HG03175 (cell line): ENCODE data around the gene TIMM17B.
"Not testable (repeated sequence)": the region's sequence is repeated elsewhere in the genome, so short reads cannot be mapped to it uniquely, and the experiment has no call there.

Source experiments
- ATAC-seq: cut with Tn5 transposase; IDR thresholded peaks from one replicate; pipeline ENCODE4 v1.9.1; 2021; ENCODE audit warnings: mild to moderate bottlenecking, moderate library complexity; ENCODE audit not compliant: unreplicated experiment

TIMM17B gene

GRCh38 chrX:48897157-48897624, 377 bp downstream of the TIMM17B start:
- peak; percentile 17 for ATAC-seq

- ATAC-seq, result no peak
Observed at GRCh38 chrX:48896611-48897011, 957 bp downstream of the TIMM17B start.

- ATAC-seq, result no peak
Observed at GRCh38 chrX:48894891-48895290, 2.7 kb downstream of the TIMM17B start.

- ATAC-seq, result no peak
Observed at GRCh38 chrX:48893556-48894348, 3.8 kb downstream of the TIMM17B start.

GRCh38 chrX:48892896-48893295, 4.7 kb downstream of the TIMM17B start:
- ATAC-seq, result no peak

GRCh38 chrX:48891402-48892288, 5.9 kb downstream of the TIMM17B start:
- ATAC-seq, result peak; percentile 80

GRCh38 chrX:48890934-48891401, 6.6 kb downstream of the TIMM17B start:
- ATAC-seq, result peak; percentile 38

GRCh38 chrX:48890296-48890925, 7.2 kb downstream of the TIMM17B start:
- no peak for ATAC-seq

GRCh38 chrX:48886586-48886985, 11.0 kb downstream of the TIMM17B start:
- ATAC-seq, result not testable (repeated sequence)

GRCh38 chrX:48883729-48884128, 13.8 kb downstream of the TIMM17B start:
- ATAC-seq, result no peak

- not testable (repeated sequence) for ATAC-seq
Observed at GRCh38 chrX:48876944-48877343, 20.6 kb downstream of the TIMM17B start.

GRCh38 chrX:48872017-48872416, 25.6 kb downstream of the TIMM17B start:
- ATAC-seq, result not testable (repeated sequence)

- no peak for ATAC-seq
Observed at GRCh38 chrX:48864210-48864609, 33.4 kb downstream of the TIMM17B start.

GRCh38 chrX:48854898-48855297, 42.7 kb downstream of the TIMM17B start:
- ATAC-seq, result no peak

- not testable (repeated sequence) for ATAC-seq
Observed at GRCh38 chrX:48854121-48854804, 43.3 kb downstream of the TIMM17B start.

- not testable (repeated sequence) for ATAC-seq
Observed at GRCh38 chrX:48853494-48853893, 44.1 kb downstream of the TIMM17B start.

- ATAC-seq, result no peak
Observed at GRCh38 chrX:48852857-48853256, 44.7 kb downstream of the TIMM17B start.

- ATAC-seq, result no peak
Observed at GRCh38 chrX:48848847-48849246, 48.7 kb downstream of the TIMM17B start.
